Endothelial cell of umbilical vein (primary cell): ENCODE measurements around the gene MED12L.

Experiments
- EZH2 ChIP-seq: IDR thresholded peaks from 2 replicates; pipeline ENCODE4 v1.6.1; 2012; ENCODE audit warnings: borderline replicate concordance, low read depth, mild to moderate bottlenecking, moderate library complexity, low read length, inconsistent platforms; ENCODE audit not compliant: severe bottlenecking
- FOS ChIP-seq: IDR thresholded peaks from 2 replicates; pipeline ENCODE4 v1.6.1; 2011; ENCODE audit warnings: mild to moderate bottlenecking, low read length, moderate library complexity, borderline replicate concordance; ENCODE audit not compliant: insufficient read depth
- GATA2 ChIP-seq: IDR thresholded peaks from 2 replicates; pipeline ENCODE4 v1.7.0; 2011; ENCODE audit warnings: low read depth, mild to moderate bottlenecking, moderate library complexity, mixed read lengths, low read length; ENCODE audit not compliant: insufficient read length, insufficient read depth
- JUN ChIP-seq: IDR thresholded peaks from 2 replicates; pipeline ENCODE4 v1.6.1; 2011; ENCODE audit warnings: borderline replicate concordance, low read depth; ENCODE audit not compliant: insufficient read length, insufficient read depth
- MAX ChIP-seq: IDR thresholded peaks from 2 replicates; pipeline ENCODE4 v1.6.1; 2011; ENCODE audit not compliant: insufficient read depth, insufficient read length
- MYC ChIP-seq: IDR thresholded peaks from one replicate; pipeline ENCODE4 v1.6.1; 2011; ENCODE audit warnings: mild to moderate bottlenecking, low read depth, low read length
- POLR2A ChIP-seq: IDR thresholded peaks from 2 replicates; pipeline ENCODE4 v1.6.1; 2012; ENCODE audit warnings: low read depth, mild to moderate bottlenecking, control low read depth, low read length
- POLR2AphosphoS5 ChIP-seq: IDR thresholded peaks from 2 replicates; pipeline ENCODE4 v1.6.1; 2012; ENCODE audit warnings: low read depth, mild to moderate bottlenecking, control low read depth, low read length, moderate library complexity; ENCODE audit not compliant: insufficient read depth
- TF ChIP-seq, protein P1 (sequence below), 2 donors: IDR thresholded peaks; 1 replicate in 1 of 2; 2 replicates in 1 of 2; pipeline ENCODE4 v1.5.1; 2011; ENCODE audit warnings: low read length in 2 of 2, mild to moderate bottlenecking in 2 of 2, moderate library complexity in 2 of 2, control low read depth in 1 of 2, inconsistent platforms in 1 of 2, low read depth in 1 of 2; ENCODE audit not compliant: insufficient read depth in 1 of 2; ENCODE audit errors: extremely low read depth in 1 of 2

DNA sequence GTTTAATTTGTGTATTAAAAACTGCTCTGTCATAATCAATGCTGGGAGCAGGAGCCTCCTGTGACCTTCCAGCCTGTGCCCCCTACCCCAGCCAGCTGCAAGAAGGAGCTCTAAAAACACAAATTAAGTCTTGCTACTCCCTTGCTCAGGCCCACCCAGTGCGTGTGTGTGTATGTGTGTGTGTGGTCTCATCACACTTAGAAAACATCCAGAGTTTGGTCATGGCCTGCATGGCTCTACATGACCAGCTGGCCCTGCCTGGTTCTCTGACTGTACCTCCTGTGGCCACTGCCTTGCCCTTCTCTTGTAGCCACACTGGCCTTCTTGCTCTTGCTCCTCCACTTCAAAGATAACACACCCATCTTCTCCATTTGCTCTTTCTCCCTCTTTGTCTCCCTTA, 179.1 kb downstream of the MED12L start:
- TF ChIP-seq, protein P1, sequence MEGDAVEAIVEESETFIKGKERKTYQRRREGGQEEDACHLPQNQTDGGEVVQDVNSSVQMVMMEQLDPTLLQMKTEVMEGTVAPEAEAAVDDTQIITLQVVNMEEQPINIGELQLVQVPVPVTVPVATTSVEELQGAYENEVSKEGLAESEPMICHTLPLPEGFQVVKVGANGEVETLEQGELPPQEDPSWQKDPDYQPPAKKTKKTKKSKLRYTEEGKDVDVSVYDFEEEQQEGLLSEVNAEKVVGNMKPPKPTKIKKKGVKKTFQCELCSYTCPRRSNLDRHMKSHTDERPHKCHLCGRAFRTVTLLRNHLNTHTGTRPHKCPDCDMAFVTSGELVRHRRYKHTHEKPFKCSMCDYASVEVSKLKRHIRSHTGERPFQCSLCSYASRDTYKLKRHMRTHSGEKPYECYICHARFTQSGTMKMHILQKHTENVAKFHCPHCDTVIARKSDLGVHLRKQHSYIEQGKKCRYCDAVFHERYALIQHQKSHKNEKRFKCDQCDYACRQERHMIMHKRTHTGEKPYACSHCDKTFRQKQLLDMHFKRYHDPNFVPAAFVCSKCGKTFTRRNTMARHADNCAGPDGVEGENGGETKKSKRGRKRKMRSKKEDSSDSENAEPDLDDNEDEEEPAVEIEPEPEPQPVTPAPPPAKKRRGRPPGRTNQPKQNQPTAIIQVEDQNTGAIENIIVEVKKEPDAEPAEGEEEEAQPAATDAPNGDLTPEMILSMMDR (IDR thresholded peaks at IDR 0.05; ENCODE audit: extremely low read depth in 1 of 2, insufficient read depth in 1 of 2, low read depth in 1 of 2, low read length in 2 of 2), result no peak
- TF ChIP-seq POLR2A (no peak), FOS (no peak), EZH2 (no peak), POLR2AphosphoS5 (no peak), MYC (no peak), GATA2 (no peak), MAX (no peak), JUN (no peak)
